Measurements from ENCODE around the gene TRIO.

TRIO gene

DNA sequence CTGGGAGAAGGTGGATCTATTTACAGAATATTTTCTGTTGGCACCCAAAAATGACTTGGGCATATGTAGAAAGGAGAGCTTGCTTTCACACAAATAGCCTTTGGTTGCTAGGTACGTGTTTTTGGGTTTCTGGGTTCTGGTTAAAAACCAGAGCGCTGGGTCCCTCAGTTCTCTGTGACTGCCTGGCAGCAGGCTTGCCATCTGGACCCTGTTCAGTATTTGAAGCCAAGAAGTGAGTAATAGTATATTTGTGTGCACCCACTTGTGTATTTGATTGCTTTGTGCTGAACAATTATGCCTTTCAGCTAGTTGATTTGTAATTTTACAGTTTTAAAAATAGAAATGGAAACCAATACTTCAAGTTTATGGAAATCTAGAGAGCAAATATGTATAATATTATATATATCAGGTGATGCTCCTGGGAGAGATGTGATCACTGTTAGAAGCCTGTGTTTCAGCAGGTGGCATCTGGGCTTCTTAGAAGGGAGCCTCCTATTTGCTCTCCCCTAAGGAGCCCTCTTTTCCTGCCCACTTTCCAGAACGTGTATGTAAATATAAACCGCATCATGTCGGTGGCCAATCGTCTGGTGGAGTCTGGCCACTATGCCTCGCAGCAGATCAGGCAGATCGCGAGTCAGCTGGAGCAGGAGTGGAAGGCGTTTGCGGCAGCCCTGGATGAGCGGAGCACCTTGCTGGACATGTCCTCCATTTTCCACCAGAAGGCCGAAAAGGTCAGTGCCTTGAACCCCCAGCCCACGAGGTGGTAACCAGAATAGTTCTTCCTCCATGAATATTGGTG lies 153.6 kb downstream of the TRIO start:
- no peak overlapping the region for H3K4me3 ChIP-seq (ENCODE audit: low read length)
- no peak overlapping the region for H4K5ac ChIP-seq (ENCODE audit: low read length)
- H4K8ac ChIP-seq (ENCODE audit: low read depth, low read length), result no peak overlapping the region
- no peak overlapping the region for H2BK120ac ChIP-seq (ENCODE audit: low read depth, low read length)
- H3K18ac ChIP-seq (ENCODE audit: low read length), result no peak overlapping the region
- H3K79me2 ChIP-seq (ENCODE audit: control insufficient read depth, insufficient read depth, low read length), result peaks cover 5% of the 10 kb centered on the region
- H3K23ac ChIP-seq (ENCODE audit: low read length), result no peak overlapping the region
- no CpG with 5 or more reads among the region's 14 CpGs for WGBS (ENCODE audit: extremely low coverage, insufficient coverage, low lambda C conversion rate)
- no peaks in the 10 kb centered on the region for H3K36me3 ChIP-seq (ENCODE audit: control insufficient read depth, insufficient read depth, low read length)
- no peak overlapping the region for H3K9ac ChIP-seq (ENCODE audit: low read length)
- H2BK5ac ChIP-seq (ENCODE audit: low read length), result no peak overlapping the region
- no peak for DNase-seq
- H3K27ac ChIP-seq (ENCODE audit: low read depth, low read length), result no peak overlapping the region
- H2AK5ac ChIP-seq (ENCODE audit: low read length), result no peak overlapping the region
- no peaks in the 10 kb centered on the region for H3K27me3 ChIP-seq (ENCODE audit: insufficient read depth, low read length, poor library complexity)
- peaks cover 12% of the 10 kb centered on the region for H3K79me1 ChIP-seq (ENCODE audit: low read length)
- H3K4me1 ChIP-seq (ENCODE audit: control insufficient read depth, low read depth, low read length), result no peaks in the 10 kb centered on the region
- H3K4me2 ChIP-seq (ENCODE audit: low read length), result no peak overlapping the region
- H2BK15ac ChIP-seq (replicated peaks; ENCODE audit: low read depth), result no peak overlapping the region
- H3K56ac ChIP-seq (ENCODE audit: low read length), result no peak overlapping the region
- H3K4ac ChIP-seq (ENCODE audit: low read depth, low read length), result no peak overlapping the region

GRCh38 chr5:14297697-14298096 lies 154.6 kb downstream of the TRIO start:
- no peak overlapping the region for H3K4me2 ChIP-seq (ENCODE audit: low read length)
- no peak overlapping the region for H2BK15ac ChIP-seq (replicated peaks; ENCODE audit: low read depth)
- H3K56ac ChIP-seq (ENCODE audit: low read length), result no peak overlapping the region
- peaks cover 6% of the 10 kb centered on the region for H3K79me2 ChIP-seq (ENCODE audit: control insufficient read depth, insufficient read depth, low read length)
- H3K9ac ChIP-seq (ENCODE audit: low read length), result no peak overlapping the region
- H4K8ac ChIP-seq (ENCODE audit: low read depth, low read length), result no peak overlapping the region
- no peak overlapping the region for H2BK5ac ChIP-seq (ENCODE audit: low read length)
- no peak overlapping the region for H4K5ac ChIP-seq (ENCODE audit: low read length)
- DNase-seq, result no peak
- H3K79me1 ChIP-seq (ENCODE audit: low read length), result peaks cover 14% of the 10 kb centered on the region
- no peak overlapping the region for H3K23ac ChIP-seq (ENCODE audit: low read length)
- H2BK120ac ChIP-seq (ENCODE audit: low read depth, low read length), result no peak overlapping the region
- H3K4me3 ChIP-seq (ENCODE audit: low read length), result no peak overlapping the region
- H3K27me3 ChIP-seq (ENCODE audit: insufficient read depth, low read length, poor library complexity), result no peaks in the 10 kb centered on the region
- H3K4ac ChIP-seq (ENCODE audit: low read depth, low read length), result no peak overlapping the region
- H3K4me1 ChIP-seq (ENCODE audit: control insufficient read depth, low read depth, low read length), result no peaks in the 10 kb centered on the region
- H2AK5ac ChIP-seq (ENCODE audit: low read length), result no peak overlapping the region
- H3K27ac ChIP-seq (ENCODE audit: low read depth, low read length), result no peak overlapping the region
- no CpG with 5 or more reads among the region's 9 CpGs for WGBS (ENCODE audit: extremely low coverage, insufficient coverage, low lambda C conversion rate)
- H3K36me3 ChIP-seq (ENCODE audit: control insufficient read depth, insufficient read depth, low read length), result no peaks in the 10 kb centered on the region
- H3K18ac ChIP-seq (ENCODE audit: low read length), result no peak overlapping the region

DNA sequence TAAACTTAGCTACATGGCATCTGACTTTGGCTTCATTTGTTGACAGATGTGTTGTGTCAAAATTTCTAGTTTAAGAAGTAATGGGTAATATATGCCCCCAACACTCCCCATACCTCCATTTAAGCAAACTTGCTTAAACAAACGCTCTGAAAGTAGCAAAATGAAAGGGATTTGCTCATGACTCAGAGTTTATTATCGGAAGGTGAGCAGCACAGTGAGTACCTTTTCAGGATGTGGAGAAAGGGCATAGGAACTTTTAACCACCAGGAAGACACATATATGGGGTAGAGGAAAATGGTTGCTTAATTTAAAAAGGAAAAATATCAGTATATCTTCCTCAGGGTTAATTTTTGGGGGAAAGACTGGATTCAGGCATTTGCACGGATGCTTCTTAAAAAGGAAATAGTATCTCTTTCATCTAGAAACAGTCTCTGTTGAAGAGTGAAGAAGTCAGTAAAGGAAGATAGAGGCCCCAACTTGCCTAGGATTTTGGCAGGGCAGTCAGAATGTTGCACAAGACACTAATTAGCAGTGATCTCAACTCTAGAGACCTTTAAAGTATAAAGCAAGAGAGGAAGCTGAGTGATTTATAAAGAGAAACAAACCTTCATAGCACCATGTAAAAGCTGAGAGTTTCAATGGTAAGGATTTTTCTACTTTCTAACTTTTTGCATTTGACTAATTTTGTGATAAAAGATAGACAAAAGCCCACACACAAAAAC lies 155.1 kb downstream of the TRIO start:
- no peak overlapping the region for H3K23ac ChIP-seq (ENCODE audit: low read length)
- H3K4me3 ChIP-seq (ENCODE audit: low read length), result no peak overlapping the region
- H3K27ac ChIP-seq (ENCODE audit: low read depth, low read length), result no peak overlapping the region
- H3K18ac ChIP-seq (ENCODE audit: low read length), result no peak overlapping the region
- H2AK5ac ChIP-seq (ENCODE audit: low read length), result no peak overlapping the region
- no peak overlapping the region for H2BK120ac ChIP-seq (ENCODE audit: low read depth, low read length)
- H3K79me1 ChIP-seq (ENCODE audit: low read length), result peaks cover 11% of the 10 kb centered on the region
- H2BK15ac ChIP-seq (replicated peaks; ENCODE audit: low read depth), result no peak overlapping the region
- no peaks in the 10 kb centered on the region for H3K36me3 ChIP-seq (ENCODE audit: control insufficient read depth, insufficient read depth, low read length)
- H4K5ac ChIP-seq (ENCODE audit: low read length), result no peak overlapping the region
- H3K4ac ChIP-seq (ENCODE audit: low read depth, low read length), result no peak overlapping the region
- no peaks in the 10 kb centered on the region for H3K27me3 ChIP-seq (ENCODE audit: insufficient read depth, low read length, poor library complexity)
- DNase-seq, result no peak
- no peak overlapping the region for H3K56ac ChIP-seq (ENCODE audit: low read length)
- H3K4me2 ChIP-seq (ENCODE audit: low read length), result no peak overlapping the region
- WGBS (ENCODE audit: extremely low coverage, insufficient coverage, low lambda C conversion rate), result no CpG with 5 or more reads among the region's 3 CpGs
- H3K9ac ChIP-seq (ENCODE audit: low read length), result no peak overlapping the region
- peaks cover 4% of the 10 kb centered on the region for H3K79me2 ChIP-seq (ENCODE audit: control insufficient read depth, insufficient read depth, low read length)
- no peak overlapping the region for H2BK5ac ChIP-seq (ENCODE audit: low read length)
- H3K4me1 ChIP-seq (ENCODE audit: control insufficient read depth, low read depth, low read length), result no peaks in the 10 kb centered on the region
- no peak overlapping the region for H4K8ac ChIP-seq (ENCODE audit: low read depth, low read length)

DNA sequence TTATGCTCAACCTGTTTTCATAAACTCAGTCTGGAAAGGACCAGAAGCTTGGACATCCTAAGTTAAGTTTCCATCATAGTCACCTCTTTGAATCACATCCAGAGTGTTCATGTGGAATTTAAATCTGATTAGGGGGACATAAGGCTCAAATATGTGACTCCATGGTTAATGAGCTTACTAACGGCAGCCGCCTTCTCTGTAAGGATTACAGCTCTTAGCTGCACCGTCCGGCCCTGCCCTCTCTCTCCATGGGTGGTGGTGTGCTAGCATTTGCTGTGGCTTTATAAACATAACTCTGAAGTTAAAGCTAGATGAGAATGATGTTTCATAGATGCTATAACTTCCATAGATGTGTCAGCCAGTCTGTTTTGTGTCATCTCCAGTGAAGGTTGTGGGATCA lies 156.5 kb downstream of the TRIO start:
- Histone ChIP-seq H3K4me3 (ENCODE audit: low read length) (no peak overlapping the region), H2BK120ac (ENCODE audit: low read depth, low read length) (no peak overlapping the region), H3K4me2 (ENCODE audit: low read length) (no peak overlapping the region), H3K27me3 (ENCODE audit: insufficient read depth, low read length, poor library complexity) (no peaks in the 10 kb centered on the region), H2BK15ac (replicated peaks; ENCODE audit: low read depth) (no peak overlapping the region), H3K36me3 (ENCODE audit: control insufficient read depth, insufficient read depth, low read length) (no peaks in the 10 kb centered on the region), H4K8ac (ENCODE audit: low read depth, low read length) (no peak overlapping the region), H3K18ac (ENCODE audit: low read length) (no peak overlapping the region), H4K5ac (ENCODE audit: low read length) (no peak overlapping the region), H3K56ac (ENCODE audit: low read length) (no peak overlapping the region), H3K79me2 (ENCODE audit: control insufficient read depth, insufficient read depth, low read length) (peaks cover 3% of the 10 kb centered on the region), H3K4me1 (ENCODE audit: control insufficient read depth, low read depth, low read length) (no peaks in the 10 kb centered on the region), H3K4ac (ENCODE audit: low read depth, low read length) (no peak overlapping the region), H3K27ac (ENCODE audit: low read depth, low read length) (no peak overlapping the region), H2BK5ac (ENCODE audit: low read length) (no peak overlapping the region), H3K23ac (ENCODE audit: low read length) (no peak overlapping the region), H3K9ac (ENCODE audit: low read length) (no peak overlapping the region), H3K79me1 (ENCODE audit: low read length) (peaks cover 12% of the 10 kb centered on the region), H2AK5ac (ENCODE audit: low read length) (no peak overlapping the region)
- DNase-seq, result no peak
- WGBS (ENCODE audit: extremely low coverage, insufficient coverage, low lambda C conversion rate), result no CpG with 5 or more reads among the region's 4 CpGs

GRCh38 chr5:14301186-14301585 lies 158.0 kb downstream of the TRIO start:
- no peak overlapping the region for H3K56ac ChIP-seq (ENCODE audit: low read length)
- H3K18ac ChIP-seq (ENCODE audit: low read length), result no peak overlapping the region
- H2AK5ac ChIP-seq (ENCODE audit: low read length), result no peak overlapping the region
- H3K9ac ChIP-seq (ENCODE audit: low read length), result no peak overlapping the region
- H3K4ac ChIP-seq (ENCODE audit: low read depth, low read length), result no peak overlapping the region
- H3K4me3 ChIP-seq (ENCODE audit: low read length), result no peak overlapping the region
- H4K5ac ChIP-seq (ENCODE audit: low read length), result no peak overlapping the region
- no peak overlapping the region for H3K27ac ChIP-seq (ENCODE audit: low read depth, low read length)
- H3K27me3 ChIP-seq (ENCODE audit: insufficient read depth, low read length, poor library complexity), result no peaks in the 10 kb centered on the region
- no peak overlapping the region for H2BK5ac ChIP-seq (ENCODE audit: low read length)
- no peak for DNase-seq
- H2BK120ac ChIP-seq (ENCODE audit: low read depth, low read length), result no peak overlapping the region
- H3K79me2 ChIP-seq (ENCODE audit: control insufficient read depth, insufficient read depth, low read length), result peaks cover 3% of the 10 kb centered on the region
- no peak overlapping the region for H3K4me2 ChIP-seq (ENCODE audit: low read length)
- H4K8ac ChIP-seq (ENCODE audit: low read depth, low read length), result no peak overlapping the region
- H3K36me3 ChIP-seq (ENCODE audit: control insufficient read depth, insufficient read depth, low read length), result no peaks in the 10 kb centered on the region
- H3K23ac ChIP-seq (ENCODE audit: low read length), result no peak overlapping the region
- no peak overlapping the region for H2BK15ac ChIP-seq (replicated peaks; ENCODE audit: low read depth)
- H3K4me1 ChIP-seq (ENCODE audit: control insufficient read depth, low read depth, low read length), result no peaks in the 10 kb centered on the region
- H3K79me1 ChIP-seq (ENCODE audit: low read length), result peaks cover 12% of the 10 kb centered on the region
- no CpG with 5 or more reads among the region's 3 CpGs for WGBS (ENCODE audit: extremely low coverage, insufficient coverage, low lambda C conversion rate)
